ENCODE data around the gene ABCA2.
A peak's percentile ranks its signal among the peaks of the same experiment; 100 is the strongest.

The ABCA2 gene

GRCh38 chr9:137062384-137062783, 34.3 kb upstream of the ABCA2 start:
- no peak overlapping the region for H3K4me3 ChIP-seq (ENCODE audit: control insufficient read depth, low read depth, low read length)
- DNase-seq (ENCODE audit: low read depth), result no peak
- TF ChIP-seq CTCF (conservative IDR thresholded peaks at IDR 0.05; ENCODE audit: control insufficient read depth, insufficient read depth, low read depth, low read length), result no peak

GRCh38 chr9:137058521-137059234, 30.6 kb upstream of the ABCA2 start:
- no peak overlapping the region for H3K4me3 ChIP-seq (ENCODE audit: control insufficient read depth, low read depth, low read length)
- TF ChIP-seq CTCF (conservative IDR thresholded peaks at IDR 0.05; ENCODE audit: control insufficient read depth, insufficient read depth, low read depth, low read length), result no peak
- no peak for DNase-seq (ENCODE audit: low read depth)

- H3K4me3 ChIP-seq (ENCODE audit: control insufficient read depth, low read depth, low read length), result no peak overlapping the region
- TF ChIP-seq CTCF (conservative IDR thresholded peaks at IDR 0.05; ENCODE audit: control insufficient read depth, insufficient read depth, low read depth, low read length), result no peak
- DNase-seq (ENCODE audit: low read depth), result no peak
These were observed 29.5 kb upstream of the ABCA2 start for GRCh38 chr9:137057545-137057944.

GRCh38 chr9:137056739-137057415, 28.8 kb upstream of the ABCA2 start:
- no peak overlapping the region for H3K4me3 ChIP-seq (ENCODE audit: control insufficient read depth, low read depth, low read length)
- DNase-seq (ENCODE audit: low read depth), result no peak
- TF ChIP-seq CTCF (conservative IDR thresholded peaks at IDR 0.05; ENCODE audit: control insufficient read depth, insufficient read depth, low read depth, low read length), result no peak

GRCh38 chr9:137055385-137056364, 27.6 kb upstream of the ABCA2 start:
- H3K4me3 ChIP-seq (ENCODE audit: control insufficient read depth, low read depth, low read length), result no peak overlapping the region
- TF ChIP-seq CTCF (conservative IDR thresholded peaks at IDR 0.05; ENCODE audit: control insufficient read depth, insufficient read depth, low read depth, low read length), result no peak
- DNase-seq (ENCODE audit: low read depth), result peak; percentile 71

GRCh38 chr9:137054932-137055384, 26.9 kb upstream of the ABCA2 start:
- no peak for DNase-seq (ENCODE audit: low read depth)
- no peak for TF ChIP-seq CTCF (conservative IDR thresholded peaks at IDR 0.05; ENCODE audit: control insufficient read depth, insufficient read depth, low read depth, low read length)
- H3K4me3 ChIP-seq (ENCODE audit: control insufficient read depth, low read depth, low read length), result no peak overlapping the region

Measured in fibroblast of mammary gland (primary cell).